NCI-H2171 treated with DMSO at 0.1 percent for 48 hours (cell line): Measurements from ENCODE around the gene INTS7.
A peak's percentile ranks its signal among the peaks of the same experiment; 100 is the strongest.
"Not testable (repeated sequence)": the region's sequence is repeated elsewhere in the genome, so short reads cannot be mapped to it uniquely, and the experiment has no call there.

Experiments used
- DNase-seq: peaks from one replicate; lab custom pipeline; 2025; lab: John Stamatoyannopoulos, UW

The INTS7 gene

GRCh38 chr1:211935448-211935970 lies 99.8 kb downstream of the INTS7 start:
- no peak for DNase-seq

GRCh38 chr1:211933946-211934714 lies 101.2 kb downstream of the INTS7 start:
- no peak for DNase-seq

- no peak for DNase-seq
Measured at GRCh38 chr1:211932933-211933254, 102.5 kb downstream of the INTS7 start.

- DNase-seq = no peak
Measured at GRCh38 chr1:211932231-211932932, 103.0 kb downstream of the INTS7 start.

- DNase-seq = no peak
Measured at GRCh38 chr1:211929683-211930082, 105.7 kb downstream of the INTS7 start.

GRCh38 chr1:211928993-211929637 lies 106.2 kb downstream of the INTS7 start:
- peak; percentile 69 for DNase-seq

- DNase-seq = no peak
Measured at GRCh38 chr1:211928290-211928801, 107.0 kb downstream of the INTS7 start.

GRCh38 chr1:211925016-211925415 lies 110.3 kb downstream of the INTS7 start:
- DNase-seq = peak; percentile 82

GRCh38 chr1:211924256-211924655 lies 111.1 kb downstream of the INTS7 start:
- DNase-seq = no peak

- DNase-seq = no peak
Measured at GRCh38 chr1:211923095-211923494, 112.3 kb downstream of the INTS7 start.

GRCh38 chr1:211921579-211922095 lies 113.7 kb downstream of the INTS7 start:
- DNase-seq = no peak

GRCh38 chr1:211920602-211921226 lies 114.6 kb downstream of the INTS7 start:
- no peak for DNase-seq

GRCh38 chr1:211920141-211920572 lies 115.2 kb downstream of the INTS7 start:
- no peak for DNase-seq

GRCh38 chr1:211918843-211919414 lies 116.4 kb downstream of the INTS7 start:
- DNase-seq = no peak

- DNase-seq = not testable (repeated sequence)
Measured at GRCh38 chr1:211916458-211916857, 118.9 kb downstream of the INTS7 start.

GRCh38 chr1:211915924-211916323 lies 119.4 kb downstream of the INTS7 start:
- no peak for DNase-seq

- DNase-seq = no peak
Measured at GRCh38 chr1:211912844-211913432, 122.4 kb downstream of the INTS7 start.

- no peak for DNase-seq
Measured at GRCh38 chr1:211912038-211912437, 123.3 kb downstream of the INTS7 start.

- DNase-seq = no peak
Measured at GRCh38 chr1:211910913-211911485, 124.4 kb downstream of the INTS7 start.

- DNase-seq = no peak
Measured at GRCh38 chr1:211910113-211910884, 125.1 kb downstream of the INTS7 start.
